A673 (cell line): Measurements from ENCODE around the gene C7orf57. TPM values are rescaled to one million over a fixed set of nuclear protein-coding genes. Genes with fewer than 3 reads are reported as not detected.

Experiments used
- BruUV-seq: library from RNA; stranded (reverse); fragments of 400-500 nt; replicated peaks from 2 replicates; lab custom pipeline; 2021; lab: Mats Ljungman, UMichigan
- CTCF ChIA-PET: fragments of 300-600 bp; sonication (Branson Sonifier 250); formaldehyde crosslinking; loops from one replicate; lab custom pipeline; 2022; ENCODE audit warnings: antibody characterized with exemption; lab: Charles Lee
- POLR2A ChIA-PET: fragments of 300-600 bp; sonication (Branson Sonifier 250); formaldehyde crosslinking; loops from one replicate; lab custom pipeline; 2022; ENCODE audit warnings: antibody characterized with exemption; ENCODE audit not compliant: low non-redundant PET; lab: Charles Lee
- DNase-seq: peaks from one replicate; pipeline ENCODE4 v3.0.0-alpha.2; 2015; ENCODE audit warnings: low spot score
- H3K27ac ChIP-seq: fragments of 200-600 bp; sonication (generic); 2 replicates; pipeline ENCODE4 v1.5.1; 2016; ENCODE audit warnings: mixed run types, low read depth, mild to moderate bottlenecking, mixed read lengths, antibody characterized with exemption, low read length; ENCODE audit not compliant: poor library complexity, severe bottlenecking
- H3K27me3 ChIP-seq: fragments of 200-600 bp; sonication (generic); replicated peaks from 2 replicates; pipeline ENCODE4 v1.6.1; 2017; ENCODE audit warnings: mixed run types, low read depth, mild to moderate bottlenecking, mixed read lengths, antibody characterized with exemption, low read length; ENCODE audit not compliant: insufficient read depth, poor library complexity
- H3K36me3 ChIP-seq: fragments of 200-600 bp; sonication (generic); 2 replicates; pipeline ENCODE4 v1.6.1; 2016; ENCODE audit warnings: mixed run types, mild to moderate bottlenecking, mixed read lengths, antibody characterized with exemption, low read length; ENCODE audit not compliant: insufficient read depth, poor library complexity, severe bottlenecking
- H3K4me1 ChIP-seq: fragments of 200-600 bp; sonication (generic); 2 replicates; pipeline ENCODE4 v1.6.1; 2017; ENCODE audit warnings: mixed run types, mild to moderate bottlenecking, mixed read lengths, antibody characterized with exemption, low read length; ENCODE audit not compliant: insufficient read depth, poor library complexity, severe bottlenecking
- H3K4me3 ChIP-seq: fragments of 200-600 bp; sonication (generic); 2 replicates; pipeline ENCODE4 v1.5.1; 2016; ENCODE audit warnings: low read depth, mixed run types, mild to moderate bottlenecking, mixed read lengths, low read length; ENCODE audit not compliant: poor library complexity, severe bottlenecking
- H3K9me3 ChIP-seq: fragments of 200-600 bp; sonication (generic); 2 replicates; pipeline ENCODE4 v1.6.1; 2016; ENCODE audit warnings: mixed run types, low read depth, mild to moderate bottlenecking, mixed read lengths, antibody characterized with exemption, low read length; ENCODE audit not compliant: poor library complexity, severe bottlenecking
- CTCF ChIP-seq: fragments of 300-800, 200-600 bp; sonication (generic); conservative IDR thresholded peaks from 2 replicates; pipeline ENCODE4 v1.5.1; 2017; ENCODE audit warnings: low read depth, mild to moderate bottlenecking, antibody characterized with exemption, low read length, moderate library complexity, mixed read lengths
- EZH2 ChIP-seq: fragments of 200-600 bp; sonication (generic); IDR thresholded peaks from 2 replicates; pipeline ENCODE4 v1.6.1; 2017; ENCODE audit warnings: borderline replicate concordance, low read depth, mild to moderate bottlenecking, mixed read lengths, antibody characterized with exemption, low read length; ENCODE audit not compliant: poor library complexity, severe bottlenecking
- intact Hi-C: fragments of 100-400 bp; cut with micrococcal nuclease; formaldehyde crosslinking; loops from one replicate; pipeline ENCODE4 v1.10.0; 2022; ENCODE audit not compliant: unreplicated experiment
- total RNA-seq: library from RNA; stranded (reverse); gene quantifications from 2 replicates; pipeline ENCODE4 v1.2.3, GENCODE V29; 2021

C7orf57 gene
- total RNA-seq, 1 experiment from 2014 or later = not detected

GRCh38 chr7:48058990-48059389, 23.6 kb downstream of the C7orf57 start:
- no TSS peak for BruUV-seq
- no peaks in the 10 kb centered on the region for H3K27me3 ChIP-seq
- ChIA-PET CTCF (no interaction called here), POLR2A (no interaction called here)
- H3K27ac ChIP-seq = no peak overlapping the region
- no peaks in the 10 kb centered on the region for H3K4me1 ChIP-seq
- no peak for TF ChIP-seq CTCF
- no peak for TF ChIP-seq EZH2
- intact Hi-C loops = no loop called here
- no peak for DNase-seq
- no peak overlapping the region for H3K4me3 ChIP-seq
- peaks cover 6% of the 10 kb centered on the region for H3K9me3 ChIP-seq
- H3K36me3 ChIP-seq = no peaks in the 10 kb centered on the region

GRCh38 chr7:48059706-48060105, 24.4 kb downstream of the C7orf57 start:
- intact Hi-C loops = no loop called here
- peaks cover 6% of the 10 kb centered on the region for H3K9me3 ChIP-seq
- H3K4me1 ChIP-seq = no peaks in the 10 kb centered on the region
- no peaks in the 10 kb centered on the region for H3K36me3 ChIP-seq
- no peak overlapping the region for H3K4me3 ChIP-seq
- H3K27me3 ChIP-seq = no peaks in the 10 kb centered on the region
- TF ChIP-seq CTCF (no peak), EZH2 (no peak)
- CTCF ChIA-PET = no interaction called here
- no peak overlapping the region for H3K27ac ChIP-seq
- no peak for DNase-seq
- POLR2A ChIA-PET = no interaction called here
- no TSS peak for BruUV-seq

GRCh38 chr7:48063985-48064384, 28.6 kb downstream of the C7orf57 start:
- CTCF ChIA-PET = no interaction called here
- intact Hi-C loops = no loop called here
- BruUV-seq = no TSS peak

More at GRCh38 chr7:48063985-48064384, 28.6 kb downstream of the C7orf57 start:
- Histone ChIP-seq H3K27me3 (no peaks in the 10 kb centered on the region), H3K4me1 (no peaks in the 10 kb centered on the region), H3K4me3 (no peak overlapping the region), H3K36me3 (no peaks in the 10 kb centered on the region), H3K9me3 (no peaks in the 10 kb centered on the region), H3K27ac (no peak overlapping the region)
- DNase-seq = no peak
- POLR2A ChIA-PET = no interaction called here
- TF ChIP-seq EZH2 (no peak), CTCF (no peak)
